Epithelial cell of proximal tubule (primary cell): ENCODE data around the gene COL9A3. TPM values are rescaled to one million over a fixed set of nuclear protein-coding genes. Genes with fewer than 3 reads are reported as not detected.
"Not testable (repeated sequence)": the region's sequence is repeated elsewhere in the genome, so short reads cannot be mapped to it uniquely, and the experiment has no call there.

Source experiments
- DNase-seq: peaks from one replicate; pipeline ENCODE4 v3.0.0-alpha.2; 2011; ENCODE audit warnings: low read depth
- H3K4me3 ChIP-seq: 2 replicates; pipeline ENCODE4 v1.5.1; 2011; ENCODE audit warnings: low read depth, mild to moderate bottlenecking, low read length
- CTCF ChIP-seq: conservative IDR thresholded peaks from 2 replicates; pipeline ENCODE4 v1.5.1; 2012; ENCODE audit warnings: low read depth, mild to moderate bottlenecking, low read length
- total RNA-seq: library from RNA; depleted of rRNA; stranded (reverse); fragments of >200 nt; gene quantifications from 2 replicates; pipeline ENCODE4 v1.2.3, GENCODE V29; 2015

COL9A3 gene
- total RNA-seq, 1 donor from 2014 or later = 2.8 TPM

- TF ChIP-seq CTCF = no peak
- H3K4me3 ChIP-seq = no peak overlapping the region
- no peak for DNase-seq
Observed at GRCh38 chr20:62846166-62846890, 29.5 kb downstream of the COL9A3 start.

GRCh38 chr20:62848917-62849316, 32.1 kb downstream of the COL9A3 start:
- not testable (repeated sequence) for DNase-seq, H3K4me3 ChIP-seq

- H3K4me3 ChIP-seq = no peak overlapping the region
- TF ChIP-seq CTCF = no peak
- DNase-seq = no peak
Observed at GRCh38 chr20:62849431-62849830, 32.6 kb downstream of the COL9A3 start.

GRCh38 chr20:62850333-62850974, 33.6 kb downstream of the COL9A3 start:
- H3K4me3 ChIP-seq = no peak overlapping the region
- no peak for TF ChIP-seq CTCF
- DNase-seq = no peak

- H3K4me3 ChIP-seq = no peak overlapping the region
- TF ChIP-seq CTCF = no peak
- DNase-seq = no peak
Observed at GRCh38 chr20:62852196-62852595, 35.3 kb downstream of the COL9A3 start.

- TF ChIP-seq CTCF = no peak
- H3K4me3 ChIP-seq = no peak overlapping the region
- no peak for DNase-seq
Observed at GRCh38 chr20:62852841-62853240, 36.0 kb downstream of the COL9A3 start.

GRCh38 chr20:62853304-62853703, 36.5 kb downstream of the COL9A3 start:
- H3K4me3 ChIP-seq = not testable (repeated sequence)

GRCh38 chr20:62854121-62854520, 37.3 kb downstream of the COL9A3 start:
- H3K4me3 ChIP-seq = no peak overlapping the region
- TF ChIP-seq CTCF = no peak
- DNase-seq = no peak

More at GRCh38 chr20:62853304-62853703, 36.5 kb downstream of the COL9A3 start:
- DNase-seq = not testable (repeated sequence)
